Measurements from ENCODE around the gene VCL. TPM values are rescaled to one million over a fixed set of nuclear protein-coding genes. Genes with fewer than 3 reads are reported as not detected.

VCL gene
- total RNA-seq, 4 donors from 2014 or later, result 71.9 to 151 (median 112) TPM

GRCh38 chr10:73954737-73955136 lies 43.2 kb upstream of the VCL start:
- TF ChIP-seq POLR2A (IDR thresholded peaks at IDR 0.05), result no peak
- TF ChIP-seq, protein P1, sequence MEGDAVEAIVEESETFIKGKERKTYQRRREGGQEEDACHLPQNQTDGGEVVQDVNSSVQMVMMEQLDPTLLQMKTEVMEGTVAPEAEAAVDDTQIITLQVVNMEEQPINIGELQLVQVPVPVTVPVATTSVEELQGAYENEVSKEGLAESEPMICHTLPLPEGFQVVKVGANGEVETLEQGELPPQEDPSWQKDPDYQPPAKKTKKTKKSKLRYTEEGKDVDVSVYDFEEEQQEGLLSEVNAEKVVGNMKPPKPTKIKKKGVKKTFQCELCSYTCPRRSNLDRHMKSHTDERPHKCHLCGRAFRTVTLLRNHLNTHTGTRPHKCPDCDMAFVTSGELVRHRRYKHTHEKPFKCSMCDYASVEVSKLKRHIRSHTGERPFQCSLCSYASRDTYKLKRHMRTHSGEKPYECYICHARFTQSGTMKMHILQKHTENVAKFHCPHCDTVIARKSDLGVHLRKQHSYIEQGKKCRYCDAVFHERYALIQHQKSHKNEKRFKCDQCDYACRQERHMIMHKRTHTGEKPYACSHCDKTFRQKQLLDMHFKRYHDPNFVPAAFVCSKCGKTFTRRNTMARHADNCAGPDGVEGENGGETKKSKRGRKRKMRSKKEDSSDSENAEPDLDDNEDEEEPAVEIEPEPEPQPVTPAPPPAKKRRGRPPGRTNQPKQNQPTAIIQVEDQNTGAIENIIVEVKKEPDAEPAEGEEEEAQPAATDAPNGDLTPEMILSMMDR (IDR thresholded peaks at IDR 0.05), result no peak
- DNase-seq, result no peak
- Histone ChIP-seq H3K36me3 (no peaks in the 10 kb centered on the region), H3K9me3 (no peaks in the 10 kb centered on the region), H3K4me1 (peaks cover 12 to 15% of the 10 kb centered on the region in 2 donors), H3K27me3 (no peaks in the 10 kb centered on the region), H3K27ac (no peak overlapping the region), H3K4me3 (replicated peaks in 1 of 3) (no peak overlapping the region)
- 95 to 98% methylated on average over 2 of the region's 2 CpGs for WGBS, 2 donors
- intact Hi-C loops (cut with DNase I), result no loop called here

DNA sequence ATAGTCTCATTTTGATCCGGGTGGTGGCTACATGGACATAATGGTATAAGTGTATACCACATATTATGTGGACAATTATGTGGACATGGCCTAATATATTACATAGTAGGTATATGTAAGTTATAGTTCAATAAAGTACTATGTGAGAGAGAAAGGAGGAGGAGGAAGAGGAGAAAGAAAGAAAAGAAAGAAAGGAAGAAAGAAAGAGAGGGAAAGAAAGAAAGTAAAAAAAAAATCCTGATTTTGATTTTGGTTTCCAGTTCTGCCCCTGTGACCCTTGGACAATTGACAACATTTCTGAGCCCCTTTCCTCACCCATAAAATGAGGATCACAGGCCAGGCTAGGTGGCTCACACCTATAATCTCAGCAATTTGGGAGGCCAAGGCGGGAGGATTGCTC lies 42.2 kb upstream of the VCL start:
- intact Hi-C loops (cut with DNase I), result no loop called here
- Histone ChIP-seq H3K9me3 (no peaks in the 10 kb centered on the region), H3K4me3 (replicated peaks in 1 of 3) (no peak overlapping the region), H3K27ac (peak overlapping the region; percentile 62 to 78 (median 76)), H3K4me1 (peaks cover 12 to 15% of the 10 kb centered on the region in 2 donors), H3K36me3 (no peaks in the 10 kb centered on the region), H3K27me3 (no peaks in the 10 kb centered on the region)
- no peak for DNase-seq
- TF ChIP-seq, protein P1 (IDR thresholded peaks at IDR 0.05), result no peak
- TF ChIP-seq POLR2A (IDR thresholded peaks at IDR 0.05), result no peak
- WGBS, 2 donors, result 97% methylated on average over 2 of the region's 2 CpGs

DNA sequence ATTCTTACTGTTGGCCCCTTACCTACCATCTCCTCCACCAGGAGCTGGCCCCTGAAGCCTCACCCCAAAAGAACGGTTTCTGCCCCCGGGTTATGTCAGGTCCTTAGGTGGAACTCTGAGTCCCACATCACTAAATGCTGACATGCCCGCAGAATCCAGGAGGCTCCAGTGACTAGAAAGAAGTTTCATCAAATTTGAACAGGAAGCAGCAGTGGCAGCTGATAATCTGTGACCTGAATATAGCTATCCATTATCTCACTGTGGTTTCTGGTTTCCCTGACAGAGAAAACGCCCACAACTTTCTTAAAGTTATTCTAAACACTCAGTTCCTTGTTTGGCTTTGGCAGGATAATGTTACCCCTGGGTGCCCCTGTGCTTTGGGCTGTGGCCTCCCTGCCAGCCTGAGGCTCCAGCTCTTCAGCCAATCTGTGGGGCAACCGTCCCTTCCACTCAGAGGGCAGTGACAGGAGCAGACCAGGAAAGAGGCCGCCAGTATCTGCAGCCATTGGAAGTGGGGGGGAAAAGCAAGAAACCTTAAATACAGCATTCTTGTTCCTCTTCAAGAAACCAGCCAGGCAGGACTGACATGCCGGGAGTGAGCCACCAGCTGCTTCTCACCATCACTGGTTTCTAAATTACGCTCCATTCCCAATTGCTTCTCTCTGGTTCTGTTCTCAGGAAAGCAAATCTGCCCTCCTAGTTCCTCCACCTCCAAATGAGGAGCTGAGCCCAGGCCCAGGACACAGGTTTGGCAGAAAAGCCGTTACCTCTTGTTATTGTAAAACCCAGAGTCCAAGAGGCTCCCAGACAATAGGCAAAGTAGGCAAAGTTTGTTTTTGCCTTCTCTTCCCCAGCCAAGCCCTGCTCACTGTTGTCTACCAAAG lies 41.2 kb upstream of the VCL start:
- no peaks in the 10 kb centered on the region for H3K9me3 ChIP-seq
- H3K36me3 ChIP-seq, result no peaks in the 10 kb centered on the region
- peak; percentile 72 to 76 for DNase-seq
- peak in 1 of 2 donors; percentile 40 for TF ChIP-seq POLR2A (IDR thresholded peaks at IDR 0.05)
- TF ChIP-seq, protein P1 (IDR thresholded peaks at IDR 0.05), result no peak
- H3K27ac ChIP-seq, result peak overlapping the region; percentile 62 to 78 (median 76)
- intact Hi-C loops (cut with DNase I), result no loop called here
- no peaks in the 10 kb centered on the region for H3K27me3 ChIP-seq
- 34 to 36% methylated on average over 9 of the region's 9 CpGs for WGBS, 2 donors
- no peak overlapping the region for H3K4me3 ChIP-seq (replicated peaks in 1 of 3)
- H3K4me1 ChIP-seq, result peaks cover 12 to 15% of the 10 kb centered on the region in 2 donors

- no peaks in the 10 kb centered on the region for H3K36me3 ChIP-seq
- H3K4me1 ChIP-seq, result peaks cover 12 to 15% of the 10 kb centered on the region in 2 donors
- intact Hi-C loops (cut with DNase I), result no loop called here
- no peak for DNase-seq
- no peaks in the 10 kb centered on the region for H3K9me3 ChIP-seq
- no peaks in the 10 kb centered on the region for H3K27me3 ChIP-seq
- H3K4me3 ChIP-seq (replicated peaks in 1 of 3), result no peak overlapping the region
- no peak overlapping the region for H3K27ac ChIP-seq
- TF ChIP-seq, protein P1 (IDR thresholded peaks at IDR 0.05), result no peak
- no peak for TF ChIP-seq POLR2A (IDR thresholded peaks at IDR 0.05)
- WGBS, 2 donors, result 87 to 88% methylated on average over 6 of the region's 6 CpGs
These were observed 38.3 kb upstream of the VCL start for GRCh38 chr10:73959484-73960243.

Data from thyroid gland (tissue), 4 donors.